Measurements from ENCODE around the gene GGA3. TPM values are rescaled to one million over a fixed set of nuclear protein-coding genes. Genes with fewer than 3 reads are reported as not detected.

GGA3 gene
- total RNA-seq: 26.9 to 30.3 TPM (median 28.4 TPM) in 3 replicates
- long read RNA-seq, full-length matches to known transcripts: 15 of 30 reads
- long read RNA-seq, partial matches to known transcripts: 4 of 30 reads
- long read RNA-seq, other reads (novel, unspliced or antisense): 11 of 30 reads

- Mint-ChIP-seq H3K27ac (ENCODE audit: unreplicated experiment) (peak within 1 kb of the TSS; percentile 100), H3K9me3 (ENCODE audit: low read depth) (no peaks in the 10 kb centered on the region), H3K4me1 (ENCODE audit: low read depth) (peaks cover 40% of the 10 kb centered on the region), H3K4me3 (ENCODE audit: unreplicated experiment) (peak within 1 kb of the TSS; percentile 98), H3K36me3 (ENCODE audit: low read depth) (peaks cover 3% of the 10 kb centered on the region), H3K27me3 (ENCODE audit: low read depth) (no peaks in the 10 kb centered on the region)
- no peak for TF ChIP-seq CTCF (IDR thresholded peaks at IDR 0.05)
- no peak for DNase-seq (ENCODE audit: low spot score)
Observed at GRCh38 chr17:75261336-75262111, at the start of gene GGA3, which contains the start of gene MRPS7. TSS of gene GGA3 (minus strand) at chr17:75261606. CDS start at chr17:75261587, 19 bp downstream. TSS of gene MRPS7 (plus strand) at chr17:75261879. CDS start at chr17:75261901, 22 bp downstream.

- H3K27me3 Mint-ChIP-seq (ENCODE audit: low read depth): no peaks in the 10 kb centered on the region
- no peak overlapping the region for H3K4me3 Mint-ChIP-seq (ENCODE audit: unreplicated experiment)
- H3K36me3 Mint-ChIP-seq (ENCODE audit: low read depth): no peaks in the 10 kb centered on the region
- TF ChIP-seq CTCF (IDR thresholded peaks at IDR 0.05): no peak
- no peak overlapping the region for H3K27ac Mint-ChIP-seq (ENCODE audit: unreplicated experiment)
- DNase-seq (ENCODE audit: low spot score): no peak
- H3K9me3 Mint-ChIP-seq (ENCODE audit: low read depth): no peaks in the 10 kb centered on the region
- peaks cover 5% of the 10 kb centered on the region for H3K4me1 Mint-ChIP-seq (ENCODE audit: low read depth)
Observed at GRCh38 chr17:75308732-75309629, 47.6 kb upstream of the GGA3 start.

- Mint-ChIP-seq H3K4me3 (ENCODE audit: unreplicated experiment) (no peak overlapping the region), H3K27ac (ENCODE audit: unreplicated experiment) (no peak overlapping the region), H3K9me3 (ENCODE audit: low read depth) (no peaks in the 10 kb centered on the region), H3K36me3 (ENCODE audit: low read depth) (no peaks in the 10 kb centered on the region), H3K27me3 (ENCODE audit: low read depth) (no peaks in the 10 kb centered on the region), H3K4me1 (ENCODE audit: low read depth) (peaks cover 5% of the 10 kb centered on the region)
- no peak for TF ChIP-seq CTCF (IDR thresholded peaks at IDR 0.05)
- DNase-seq (ENCODE audit: low spot score): no peak
Observed at GRCh38 chr17:75307957-75308731, 46.7 kb upstream of the GGA3 start.

- no peaks in the 10 kb centered on the region for H3K9me3 Mint-ChIP-seq (ENCODE audit: low read depth)
- peaks cover 1% of the 10 kb centered on the region for H3K36me3 Mint-ChIP-seq (ENCODE audit: low read depth)
- no peaks in the 10 kb centered on the region for H3K27me3 Mint-ChIP-seq (ENCODE audit: low read depth)
- no peak for TF ChIP-seq CTCF (IDR thresholded peaks at IDR 0.05)
- H3K4me1 Mint-ChIP-seq (ENCODE audit: low read depth): no peaks in the 10 kb centered on the region
- no peak overlapping the region for H3K27ac Mint-ChIP-seq (ENCODE audit: unreplicated experiment)
- DNase-seq (ENCODE audit: low spot score): no peak
- no peak overlapping the region for H3K4me3 Mint-ChIP-seq (ENCODE audit: unreplicated experiment)
Observed at GRCh38 chr17:75301502-75302206, 40.2 kb upstream of the GGA3 start.
